Measurements from ENCODE around the gene PLXNB3.

Gene PLXNB3

GRCh38 chrX:153776611-153777045, 12.6 kb downstream of the PLXNB3 start:
- Histone ChIP-seq H3K36me3 (ENCODE audit: insufficient read depth) (no peaks in the 10 kb centered on the region), H3K79me2 (ENCODE audit: insufficient read depth, low read depth) (no peaks in the 10 kb centered on the region), H3K4me1 (ENCODE audit: low read depth, poor library complexity, severe bottlenecking) (no peaks in the 10 kb centered on the region), H3K27ac (no peak overlapping the region), H2AFZ (ENCODE audit: low read depth) (no peak overlapping the region), H4K20me1 (ENCODE audit: insufficient read depth) (no peaks in the 10 kb centered on the region), H3K27me3 (ENCODE audit: insufficient read depth, low read depth) (peaks cover 6% of the 10 kb centered on the region; the same call in 1 of the 2 replicates), H3K4me2 (no peak overlapping the region), H3K9ac (no peak overlapping the region), H3K4me3 (IDR thresholded peaks at IDR 0.05; ENCODE audit: insufficient read depth, low read depth, low read length) (no peak overlapping the region)
- no peak for TF ChIP-seq CTCF (conservative IDR thresholded peaks at IDR 0.05; ENCODE audit: low read depth, low read length)

GRCh38 chrX:153777261-153778090, 13.4 kb downstream of the PLXNB3 start:
- Histone ChIP-seq H3K36me3 (ENCODE audit: insufficient read depth) (no peaks in the 10 kb centered on the region), H3K4me3 (IDR thresholded peaks at IDR 0.05; ENCODE audit: insufficient read depth, low read depth, low read length) (no peak overlapping the region), H3K27me3 (ENCODE audit: insufficient read depth, low read depth) (peaks cover 6% of the 10 kb centered on the region; the same call in 1 of the 2 replicates), H3K9ac (no peak overlapping the region), H3K27ac (no peak overlapping the region), H3K4me1 (ENCODE audit: low read depth, poor library complexity, severe bottlenecking) (no peaks in the 10 kb centered on the region), H3K79me2 (ENCODE audit: insufficient read depth, low read depth) (no peaks in the 10 kb centered on the region), H4K20me1 (ENCODE audit: insufficient read depth) (no peaks in the 10 kb centered on the region), H2AFZ (ENCODE audit: low read depth) (no peak overlapping the region), H3K4me2 (no peak overlapping the region)
- TF ChIP-seq CTCF (conservative IDR thresholded peaks at IDR 0.05; ENCODE audit: low read depth, low read length), result no peak

GRCh38 chrX:153778181-153778580, 14.1 kb downstream of the PLXNB3 start:
- Histone ChIP-seq H3K36me3 (ENCODE audit: insufficient read depth) (no peaks in the 10 kb centered on the region), H3K4me2 (no peak overlapping the region), H3K9ac (no peak overlapping the region), H2AFZ (ENCODE audit: low read depth) (no peak overlapping the region), H3K79me2 (ENCODE audit: insufficient read depth, low read depth) (no peaks in the 10 kb centered on the region), H3K4me1 (ENCODE audit: low read depth, poor library complexity, severe bottlenecking) (no peaks in the 10 kb centered on the region), H3K27me3 (ENCODE audit: insufficient read depth, low read depth) (peaks cover 6% of the 10 kb centered on the region; the same call in 1 of the 2 replicates), H4K20me1 (ENCODE audit: insufficient read depth) (no peaks in the 10 kb centered on the region), H3K4me3 (IDR thresholded peaks at IDR 0.05; ENCODE audit: insufficient read depth, low read depth, low read length) (no peak overlapping the region), H3K27ac (no peak overlapping the region)
- no peak for TF ChIP-seq CTCF (conservative IDR thresholded peaks at IDR 0.05; ENCODE audit: low read depth, low read length)

GRCh38 chrX:153778684-153779101, 14.6 kb downstream of the PLXNB3 start:
- Histone ChIP-seq H2AFZ (ENCODE audit: low read depth) (no peak overlapping the region), H3K79me2 (ENCODE audit: insufficient read depth, low read depth) (no peaks in the 10 kb centered on the region), H3K9ac (no peak overlapping the region)

More at GRCh38 chrX:153778684-153779101, 14.6 kb downstream of the PLXNB3 start:
- Histone ChIP-seq H3K4me2 (no peak overlapping the region), H3K27ac (no peak overlapping the region), H4K20me1 (ENCODE audit: insufficient read depth) (no peaks in the 10 kb centered on the region), H3K27me3 (ENCODE audit: insufficient read depth, low read depth) (peaks cover 6% of the 10 kb centered on the region; the same call in 1 of the 2 replicates), H3K4me3 (IDR thresholded peaks at IDR 0.05; ENCODE audit: insufficient read depth, low read depth, low read length) (no peak overlapping the region), H3K4me1 (ENCODE audit: low read depth, poor library complexity, severe bottlenecking) (no peaks in the 10 kb centered on the region), H3K36me3 (ENCODE audit: insufficient read depth) (no peaks in the 10 kb centered on the region)
- no peak for TF ChIP-seq CTCF (conservative IDR thresholded peaks at IDR 0.05; ENCODE audit: low read depth, low read length)
